GM18517 (cell line): ENCODE measurements around the gene CERS6.
A peak's percentile ranks its signal among the peaks of the same experiment; 100 is the strongest.

Experiments
- ATAC-seq: cut with Tn5 transposase; IDR thresholded peaks from one replicate; pipeline ENCODE4 v1.9.1; 2021; ENCODE audit warnings: mild to moderate bottlenecking, moderate library complexity; ENCODE audit not compliant: unreplicated experiment

The CERS6 gene

DNA sequence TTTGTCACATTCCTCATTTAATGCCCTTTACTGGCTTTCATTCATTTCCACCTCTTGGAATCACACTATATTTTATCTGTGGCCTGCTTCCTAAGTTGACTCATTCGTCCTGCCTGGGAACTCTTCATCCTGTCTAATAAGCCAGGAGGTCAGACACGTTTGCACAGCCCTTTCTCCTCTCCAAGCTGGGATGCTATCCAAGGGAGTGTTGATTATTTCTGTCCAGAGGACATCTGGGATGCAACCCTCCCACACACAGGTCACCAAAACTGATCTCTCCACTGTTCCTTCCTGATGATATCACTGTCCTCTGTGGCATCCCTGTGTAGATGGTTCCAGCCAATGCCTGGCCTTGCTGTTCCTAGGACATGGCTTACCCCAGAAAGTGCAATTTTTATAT lies 266.5 kb downstream of the CERS6 start:
- ATAC-seq = no peak

DNA sequence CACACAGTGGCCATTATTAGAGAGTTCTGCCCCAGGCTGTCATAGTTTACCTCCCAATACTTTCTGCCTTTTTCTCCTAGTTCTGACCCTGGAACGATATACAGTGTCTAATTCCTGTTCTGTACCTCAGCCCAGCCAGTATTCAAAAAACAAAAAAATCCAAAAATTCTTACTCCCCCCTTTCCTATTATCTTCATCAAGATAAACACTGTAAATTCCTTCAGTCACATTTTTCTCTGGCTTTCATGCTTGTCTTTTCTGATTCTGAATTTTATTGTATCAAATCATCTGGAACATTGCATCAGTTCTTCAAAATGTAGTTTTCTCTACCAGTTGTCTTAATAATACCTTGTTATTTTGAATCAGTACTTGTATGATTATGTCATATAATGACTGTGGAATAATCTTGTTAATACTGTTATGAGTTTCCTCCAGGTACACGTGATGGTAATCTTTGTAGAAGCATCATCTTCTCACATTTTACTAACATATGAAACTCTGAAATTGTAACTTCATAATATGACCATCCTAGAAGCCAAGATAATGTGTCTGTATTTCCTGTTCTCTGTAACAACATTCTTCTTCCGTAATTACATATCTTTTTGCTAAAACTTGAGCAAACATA lies 267.3 kb downstream of the CERS6 start:
- no peak for ATAC-seq

DNA sequence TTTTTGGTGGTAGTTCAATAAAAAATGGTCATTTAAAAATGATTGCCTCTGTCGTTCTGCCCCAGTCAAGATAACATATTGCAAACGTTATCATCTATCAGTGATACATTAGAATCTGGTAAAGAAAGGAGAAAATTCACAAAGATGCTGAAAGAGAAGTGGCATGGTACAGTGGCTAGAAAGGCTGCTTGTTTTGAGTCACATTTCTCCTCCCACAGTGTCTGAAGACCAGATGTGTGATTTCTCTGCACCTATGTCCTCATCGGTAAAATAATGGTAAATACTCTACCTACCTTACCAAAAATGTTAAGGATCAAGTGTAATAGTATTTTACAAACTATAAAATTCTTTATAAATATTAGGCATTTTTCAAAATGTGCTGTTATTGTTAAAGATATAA lies 270.3 kb downstream of the CERS6 start:
- ATAC-seq = no peak

DNA sequence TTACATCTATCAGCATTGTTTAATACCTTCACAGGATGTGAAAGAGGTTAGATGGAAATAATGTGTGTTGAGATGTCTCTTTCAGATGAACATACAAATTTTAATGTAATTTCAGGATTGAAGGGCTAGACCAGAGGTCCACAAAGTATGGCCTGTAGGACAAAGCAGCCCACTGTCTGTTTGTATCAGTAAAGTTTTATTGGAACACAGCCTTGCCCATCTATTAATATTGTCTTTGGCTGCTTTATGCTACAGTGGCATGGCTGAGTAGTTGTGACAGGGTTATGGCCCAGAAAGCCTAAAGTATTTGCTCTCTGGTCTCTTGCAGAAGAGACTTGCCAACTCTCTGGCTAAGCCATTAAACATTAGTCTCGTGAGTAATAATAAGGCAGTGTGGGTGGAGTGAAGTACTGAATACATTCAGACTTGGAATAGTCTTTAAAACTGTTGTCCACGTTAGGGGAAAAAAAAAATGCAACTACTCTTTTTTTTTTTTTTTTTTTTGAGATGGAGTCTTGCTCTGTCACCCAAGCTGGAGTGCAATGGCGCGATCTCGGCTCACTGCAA lies 271.9 kb downstream of the CERS6 start:
- no peak for ATAC-seq

DNA sequence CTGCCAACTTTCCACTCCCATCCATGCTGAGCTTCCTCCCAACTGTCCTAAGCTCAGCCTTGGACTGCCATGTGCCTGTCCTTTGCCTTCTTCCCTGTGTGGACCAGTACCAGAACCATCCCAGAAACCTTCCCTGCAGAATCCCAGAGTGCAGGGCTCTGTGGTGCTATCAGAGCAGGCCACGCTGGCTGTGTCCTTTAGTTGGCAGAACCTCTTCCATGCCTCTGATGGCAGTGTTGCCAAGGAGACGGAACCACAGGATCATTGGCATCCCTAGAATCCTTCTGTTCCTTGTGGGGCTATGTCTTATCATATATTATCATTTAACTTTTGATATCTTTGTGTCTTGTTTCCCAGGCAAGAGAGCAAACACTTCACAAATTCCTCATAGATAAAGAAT lies 273.4 kb downstream of the CERS6 start:
- no peak for ATAC-seq

DNA sequence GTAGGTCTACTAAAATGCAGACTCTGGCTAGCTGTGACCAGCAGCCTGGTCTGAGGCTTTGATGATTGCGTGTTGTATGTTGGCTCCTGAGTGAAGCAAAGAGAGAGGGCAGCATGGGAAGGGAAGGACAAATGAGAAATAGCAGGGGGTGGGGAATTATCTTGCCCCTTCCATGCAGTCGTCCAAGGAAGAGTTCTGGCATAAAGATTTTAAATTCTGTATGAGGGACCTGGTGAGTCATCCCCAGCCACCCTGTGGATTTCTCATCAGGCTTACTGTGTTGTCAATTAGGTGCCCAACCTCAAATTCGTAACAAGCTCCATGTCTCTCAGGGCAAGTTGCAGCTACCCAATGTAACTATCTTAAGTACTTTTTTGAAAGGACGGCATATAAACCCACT lies 274.3 kb downstream of the CERS6 start:
- ATAC-seq = no peak

DNA sequence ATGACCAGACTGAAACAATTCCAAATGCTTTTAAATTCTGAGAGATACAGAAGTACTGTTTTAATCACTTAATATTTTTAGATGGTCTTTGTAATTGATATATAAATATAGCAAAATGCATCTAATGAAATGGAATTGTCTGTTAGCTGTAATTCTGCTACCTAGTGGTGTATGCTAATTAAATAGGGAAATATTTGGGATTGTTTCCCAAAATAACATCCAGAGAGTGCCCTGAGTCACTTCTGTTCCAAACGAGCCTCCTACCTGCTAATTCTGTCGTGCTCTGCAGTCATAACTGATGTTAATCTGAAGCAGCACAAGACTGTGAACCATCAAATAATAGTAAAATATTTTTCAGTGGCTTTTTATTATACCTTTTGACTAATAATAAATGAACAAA lies 274.9 kb downstream of the CERS6 start:
- no peak for ATAC-seq

DNA sequence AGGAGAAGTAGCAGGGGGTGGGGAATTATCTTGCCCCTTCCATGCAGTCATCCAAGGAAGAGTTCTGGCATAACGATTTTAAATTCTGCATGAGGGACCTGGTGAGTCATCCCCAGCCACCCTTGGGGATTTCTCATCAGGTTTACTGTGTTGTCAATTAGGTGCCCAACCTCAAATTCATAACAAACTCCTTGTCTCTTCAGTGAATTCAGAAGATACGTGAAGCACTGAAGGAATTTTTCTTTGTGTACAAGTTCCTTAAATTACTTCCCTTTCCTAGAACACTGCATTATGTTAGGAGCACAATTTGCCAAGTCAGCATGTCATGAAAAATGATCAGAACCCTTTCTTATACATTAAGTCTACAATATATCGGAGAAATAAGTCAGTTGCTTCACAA lies 275.5 kb downstream of the CERS6 start:
- no peak for ATAC-seq

DNA sequence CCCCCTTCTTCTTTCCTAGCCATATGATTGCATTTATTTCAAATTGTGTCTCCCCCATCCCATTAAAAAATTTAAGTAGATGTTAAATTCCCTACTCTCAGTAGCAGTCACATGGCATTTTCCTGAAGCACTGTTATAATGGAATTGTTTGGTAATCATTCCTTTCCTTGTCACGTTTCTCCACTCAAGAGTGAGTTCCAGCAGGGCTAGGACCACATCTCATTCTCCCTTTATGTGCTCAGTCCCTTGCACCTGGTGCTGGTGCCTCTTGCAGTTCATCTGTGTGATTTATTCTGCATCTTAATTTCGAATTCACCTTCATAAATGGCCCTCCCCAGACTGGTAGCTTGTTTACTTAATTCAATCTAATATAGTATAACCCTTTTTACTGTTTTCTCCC lies 276.0 kb downstream of the CERS6 start:
- ATAC-seq = no peak

DNA sequence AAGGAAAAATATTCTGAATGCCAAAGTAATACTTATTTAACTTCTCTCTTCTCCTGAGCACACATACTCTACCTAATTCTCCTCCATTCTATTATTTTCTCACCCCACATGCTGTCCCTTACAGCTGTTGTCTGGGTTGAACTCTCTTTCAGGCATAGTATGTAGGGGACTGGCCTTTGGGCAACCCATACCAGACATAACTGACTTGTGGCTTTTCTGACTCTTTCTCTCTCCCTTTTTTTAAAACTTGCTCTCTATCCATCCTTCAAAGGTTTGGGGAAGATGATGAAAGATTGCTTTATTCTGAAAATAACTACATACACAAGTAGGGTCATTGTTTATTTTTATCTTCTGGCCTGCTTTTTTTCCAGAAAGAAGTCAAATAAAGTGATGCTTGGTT lies 276.4 kb downstream of the CERS6 start:
- no peak for ATAC-seq

DNA sequence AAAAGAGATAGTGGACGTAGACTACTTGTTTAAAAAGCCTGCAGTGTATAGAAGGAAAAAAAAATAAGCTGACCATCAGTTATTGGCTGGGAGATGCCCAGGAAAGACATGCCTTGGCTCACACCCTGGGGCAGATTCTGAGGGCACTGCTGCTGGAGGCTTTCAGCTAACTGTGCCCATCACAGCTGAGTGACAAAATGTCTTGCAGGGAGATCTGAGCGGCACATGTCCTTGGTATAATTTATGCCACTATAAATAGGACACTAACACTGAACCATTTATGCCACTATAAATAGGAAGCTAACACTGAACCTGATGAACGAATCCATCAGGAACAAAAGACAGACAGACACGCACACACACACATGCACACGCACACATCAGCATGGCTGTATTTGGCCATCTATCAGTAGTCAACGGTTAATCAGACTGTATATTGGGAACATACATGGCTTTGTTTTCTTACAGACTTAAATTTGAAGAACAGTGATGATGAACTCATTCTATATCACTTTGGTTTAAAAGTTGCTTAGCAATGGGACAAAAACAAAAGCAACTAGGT lies 278.2 kb downstream of the CERS6 start:
- no peak for ATAC-seq

DNA sequence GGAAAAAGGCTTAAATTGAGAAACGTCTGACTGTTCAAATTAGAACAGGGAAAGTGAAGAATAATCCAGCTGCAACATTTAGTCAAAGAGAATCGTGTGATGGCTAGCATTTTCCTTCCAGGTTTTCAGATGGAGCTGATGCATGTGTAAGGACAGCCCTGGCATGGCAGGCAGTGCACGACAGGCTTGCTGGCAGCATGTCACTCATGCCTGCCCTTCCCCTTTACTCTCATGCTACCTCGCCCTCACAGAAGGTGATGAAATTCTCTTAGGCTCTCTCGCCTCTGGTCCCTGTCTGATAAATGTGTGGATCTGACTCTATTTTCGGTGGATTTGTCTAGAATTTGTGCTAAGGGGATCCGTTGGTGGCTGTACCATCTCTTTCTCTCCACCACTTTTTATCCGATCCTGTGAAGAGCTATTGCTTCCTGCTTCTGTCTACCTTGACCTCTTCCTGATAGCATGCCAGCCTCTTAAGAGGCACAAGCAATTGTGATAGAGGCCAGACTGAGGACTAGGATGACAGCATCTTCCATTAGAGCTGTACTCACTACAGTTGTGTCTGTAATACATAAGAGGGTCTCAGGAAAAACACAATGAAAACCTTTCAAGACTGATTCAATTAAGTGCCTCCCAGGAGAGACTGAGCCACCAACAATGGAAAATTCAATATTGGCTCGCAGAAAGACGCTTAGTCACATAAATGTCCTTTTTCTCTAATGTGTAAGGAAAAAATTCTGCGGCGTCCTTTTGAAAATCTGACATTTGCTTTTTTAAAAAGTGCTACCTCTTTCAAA lies 280.8 kb downstream of the CERS6 start:
- ATAC-seq = no peak

DNA sequence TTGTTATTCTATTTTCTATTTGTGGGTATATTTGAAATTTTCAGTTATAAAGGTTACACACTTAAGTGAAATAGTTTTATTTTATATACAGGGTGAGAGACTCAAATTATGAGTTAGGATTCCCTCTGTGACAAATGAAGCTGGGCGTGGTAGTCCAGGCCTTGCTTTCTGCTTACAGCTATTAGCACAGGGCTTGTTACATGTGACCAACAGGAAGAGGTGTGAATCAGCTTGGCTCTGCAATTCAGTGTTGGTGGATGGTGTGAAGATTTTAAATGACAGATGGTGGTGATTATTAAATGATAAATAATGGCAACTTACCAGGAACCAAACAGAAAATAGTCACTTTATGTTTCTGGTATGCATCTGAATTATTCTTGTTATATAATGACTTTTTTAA lies 282.0 kb downstream of the CERS6 start:
- no peak for ATAC-seq

DNA sequence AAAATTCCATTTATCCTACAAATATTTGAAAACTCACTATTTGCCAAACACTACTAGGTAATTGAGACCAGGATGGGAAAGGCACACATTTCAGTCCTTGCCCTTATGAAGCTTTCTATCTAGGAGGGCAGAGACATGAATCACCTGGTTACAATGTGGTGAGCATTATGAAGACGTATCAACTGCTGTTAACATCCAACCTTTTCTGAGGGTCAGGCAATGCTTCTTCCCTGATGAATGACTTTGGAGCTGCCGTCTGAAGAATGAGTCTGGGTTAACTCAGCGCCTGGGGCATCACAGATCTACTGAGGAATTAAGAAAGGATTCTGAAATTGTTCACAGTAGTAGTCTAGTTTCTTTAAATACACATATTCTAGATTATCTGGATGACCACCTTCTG lies 284.3 kb downstream of the CERS6 start:
- no peak for ATAC-seq

DNA sequence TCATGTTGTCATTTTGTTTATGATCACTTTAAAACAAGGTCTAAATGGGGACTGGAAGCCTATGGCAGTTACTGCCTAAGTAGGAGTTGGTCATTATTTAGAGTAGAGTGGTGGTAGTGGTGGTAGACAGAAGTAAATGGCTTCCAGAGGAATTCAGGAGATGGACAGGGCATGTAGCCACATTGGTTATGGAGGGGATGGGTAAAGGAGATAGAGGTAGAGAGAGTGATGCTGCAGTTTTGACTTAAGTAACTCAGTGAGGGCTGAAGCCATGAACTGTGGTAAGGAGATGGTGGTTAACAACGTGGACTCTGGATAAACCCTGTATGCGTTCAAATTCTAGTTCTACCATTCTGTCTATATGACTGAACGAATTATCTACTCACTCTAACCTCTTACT lies 284.7 kb downstream of the CERS6 start:
- no peak for ATAC-seq

DNA sequence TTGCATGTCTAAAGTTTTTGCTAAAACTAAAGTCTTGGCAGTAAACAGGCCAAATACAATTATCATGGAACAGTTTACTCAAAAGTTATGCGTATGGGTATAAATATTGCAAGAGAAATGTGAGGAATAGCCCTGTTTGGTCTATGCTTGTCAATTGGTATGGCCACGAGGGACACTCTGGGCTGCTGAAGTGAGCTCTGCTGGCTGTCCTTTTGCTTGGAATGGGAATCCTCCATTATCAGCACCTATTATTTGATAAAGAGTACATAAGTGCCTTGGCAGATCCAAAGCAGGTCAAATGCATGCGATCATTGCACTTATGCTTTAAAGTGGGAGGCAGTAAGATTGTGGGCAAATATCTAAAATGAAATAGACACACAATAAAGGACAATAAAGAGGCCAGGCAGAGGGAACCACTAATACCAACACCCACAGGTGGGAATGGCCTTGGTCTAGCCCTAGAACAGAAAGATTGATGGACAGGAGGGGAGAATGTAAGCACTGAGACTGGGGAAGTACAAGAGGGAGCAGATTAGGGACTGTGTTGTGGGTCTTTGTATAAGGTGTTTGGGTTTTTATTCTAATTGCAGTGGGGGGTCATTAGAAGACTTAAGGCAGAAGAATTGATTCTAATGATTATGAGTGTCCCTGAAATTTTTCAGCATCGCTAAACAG lies 286.3 kb downstream of the CERS6 start:
- no peak for ATAC-seq

DNA sequence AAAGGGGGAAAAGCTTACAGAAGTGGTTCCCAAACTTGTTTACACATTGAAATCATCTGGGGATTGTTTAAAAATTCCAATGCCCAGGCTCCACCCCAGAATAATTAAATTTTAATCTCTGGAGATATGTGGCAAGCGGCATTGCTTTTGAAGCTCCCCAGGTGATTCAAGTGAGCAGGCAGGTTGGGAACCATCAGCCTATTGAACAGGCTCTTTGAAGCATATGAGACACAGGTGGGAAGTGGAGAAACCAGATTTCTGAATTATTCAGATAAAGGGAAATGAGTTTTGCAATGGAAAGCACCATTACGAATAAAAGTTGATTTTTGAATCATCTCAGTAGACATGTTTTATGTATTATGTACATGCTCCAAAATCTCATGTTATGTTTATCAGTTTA lies 288.8 kb downstream of the CERS6 start:
- ATAC-seq = no peak

DNA sequence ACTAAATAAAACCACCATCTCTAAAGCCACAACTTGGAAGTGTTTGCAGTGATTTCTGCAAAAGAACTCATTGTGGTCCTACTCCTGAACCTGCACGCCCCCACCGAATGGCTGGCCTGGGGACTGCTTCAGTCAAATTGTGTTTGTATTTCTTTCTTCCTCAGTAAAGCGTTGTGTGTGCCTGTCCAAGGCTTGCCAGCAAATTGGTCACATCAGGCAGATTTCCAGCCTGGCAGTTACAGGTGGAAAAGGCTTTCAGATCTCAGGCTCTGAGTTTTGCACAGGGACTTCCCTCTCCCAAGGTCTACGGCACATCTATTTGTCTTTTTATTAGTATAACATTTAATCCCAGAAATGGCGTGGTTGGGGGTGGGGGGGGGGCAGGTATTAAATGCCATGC lies 292.4 kb downstream of the CERS6 start:
- ATAC-seq = no peak

DNA sequence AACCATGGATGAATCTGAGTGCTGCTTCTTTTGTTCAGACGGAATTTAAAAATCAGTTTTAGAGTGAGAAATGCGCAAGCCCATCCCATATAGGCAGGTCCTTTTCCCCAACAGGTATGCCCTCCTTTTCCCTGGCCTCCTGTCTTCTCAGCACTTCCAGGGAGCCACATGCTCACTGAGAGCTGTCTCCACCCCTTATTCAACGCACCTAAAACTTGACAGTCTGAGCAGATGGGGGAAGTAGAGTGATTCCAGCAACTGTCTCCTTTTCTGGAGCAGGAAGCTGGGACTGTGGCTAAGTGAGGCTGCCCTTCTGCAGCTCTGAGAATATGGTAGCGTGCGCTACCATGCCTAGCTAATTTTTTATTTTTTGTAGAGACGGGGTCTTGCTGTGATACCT lies 293.2 kb downstream of the CERS6 start:
- ATAC-seq = no peak

DNA sequence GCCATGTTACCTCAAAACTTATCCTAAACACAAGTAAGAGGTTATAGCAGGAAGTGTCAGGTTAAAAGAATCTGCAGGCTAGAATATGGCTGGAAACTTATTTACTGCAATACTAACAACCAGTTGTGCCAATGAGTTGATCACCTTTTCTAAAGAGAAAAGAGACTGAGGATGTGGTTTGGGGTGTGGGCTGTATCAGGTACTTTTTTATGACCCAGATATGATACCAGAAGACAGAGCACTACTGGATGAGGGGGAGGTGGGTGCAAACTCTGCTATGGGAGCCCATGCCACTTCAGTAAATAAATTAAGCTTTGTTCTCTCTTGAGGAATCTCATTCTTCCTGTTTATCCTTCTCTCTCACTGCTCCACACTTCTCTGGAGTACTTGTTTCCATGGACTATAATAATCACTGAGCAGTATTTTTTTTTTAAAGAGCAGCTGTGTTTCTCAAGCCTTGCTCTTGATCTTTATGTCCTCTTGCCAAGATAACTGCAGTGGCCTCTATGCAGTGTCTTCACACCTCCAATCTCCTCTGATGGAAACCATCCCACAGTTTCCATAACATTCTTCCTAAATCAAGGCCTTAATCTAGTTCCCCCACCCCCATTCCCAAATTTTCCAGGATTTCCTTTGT lies 295.1 kb downstream of the CERS6 start:
- ATAC-seq = peak; percentile 91

DNA sequence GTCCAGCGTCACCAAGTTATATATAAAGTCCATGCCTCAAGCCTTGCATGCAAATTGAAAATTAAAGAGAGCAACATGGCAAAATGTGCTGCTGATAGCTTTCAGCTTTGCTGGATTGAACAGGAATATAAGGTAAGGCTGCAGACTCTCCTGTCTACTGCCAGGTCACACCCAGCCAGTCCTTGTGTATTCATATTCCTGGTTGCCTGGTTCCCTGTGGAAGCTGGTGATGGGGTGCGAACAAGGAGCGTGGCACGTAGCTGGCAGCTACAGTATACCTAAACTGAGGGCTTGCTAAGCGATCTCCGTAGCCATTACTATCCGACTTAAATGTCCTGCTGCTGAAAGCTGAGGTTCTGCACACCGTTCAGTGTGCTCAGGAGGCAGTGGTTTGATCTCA lies 296.3 kb downstream of the CERS6 start:
- no peak for ATAC-seq
